HG02759 (cell line): ENCODE data around the gene SFXN3.

Experiments
- ATAC-seq: cut with Tn5 transposase; IDR thresholded peaks from one replicate; pipeline ENCODE4 v1.9.1; 2021; ENCODE audit warnings: mild to moderate bottlenecking, moderate library complexity; ENCODE audit not compliant: unreplicated experiment

The SFXN3 gene

GRCh38 chr10:100999742-101000126 is 31.3 kb upstream of the SFXN3 start, which contains the start of gene LZTS2:
Gene LZTS2, plus strand, starts transcription at chr10:100999808. Its CDS starts 2,731 bp downstream, at chr10:101002539.
- no peak for ATAC-seq

GRCh38 chr10:101000127-101000914 is 30.7 kb upstream of the SFXN3 start:
- no peak for ATAC-seq

- no peak for ATAC-seq
Measured at GRCh38 chr10:101000915-101001658, 29.9 kb upstream of the SFXN3 start.

GRCh38 chr10:101001659-101002035 is 29.4 kb upstream of the SFXN3 start:
- ATAC-seq = no peak

GRCh38 chr10:101002456-101002855 is 28.6 kb upstream of the SFXN3 start:
- no peak for ATAC-seq

- no peak for ATAC-seq
Measured at GRCh38 chr10:101003639-101004206, 27.3 kb upstream of the SFXN3 start.

- ATAC-seq = no peak
Measured at GRCh38 chr10:101005361-101005760, 25.7 kb upstream of the SFXN3 start.

- ATAC-seq = no peak
Measured at GRCh38 chr10:101005869-101006567, 25.0 kb upstream of the SFXN3 start.

- no peak for ATAC-seq
Measured at GRCh38 chr10:101006593-101007098, 24.4 kb upstream of the SFXN3 start.

- ATAC-seq = no peak
Measured at GRCh38 chr10:101007099-101007711, 23.8 kb upstream of the SFXN3 start.

- ATAC-seq = no peak
Measured at GRCh38 chr10:101007915-101008822, 22.9 kb upstream of the SFXN3 start.

GRCh38 chr10:101008823-101009423 is 22.1 kb upstream of the SFXN3 start:
- no peak for ATAC-seq

- no peak for ATAC-seq
Measured at GRCh38 chr10:101010329-101010728, 20.7 kb upstream of the SFXN3 start.

- no peak for ATAC-seq
Measured at GRCh38 chr10:101011517-101012423, 19.3 kb upstream of the SFXN3 start.

GRCh38 chr10:101012525-101013364 is 18.3 kb upstream of the SFXN3 start:
- peak; percentile 82 for ATAC-seq

GRCh38 chr10:101013365-101013825 is 17.6 kb upstream of the SFXN3 start:
- no peak for ATAC-seq

GRCh38 chr10:101014230-101014884 is 16.7 kb upstream of the SFXN3 start:
- no peak for ATAC-seq
